ENCODE data around the gene HYDIN.

HYDIN gene

DNA sequence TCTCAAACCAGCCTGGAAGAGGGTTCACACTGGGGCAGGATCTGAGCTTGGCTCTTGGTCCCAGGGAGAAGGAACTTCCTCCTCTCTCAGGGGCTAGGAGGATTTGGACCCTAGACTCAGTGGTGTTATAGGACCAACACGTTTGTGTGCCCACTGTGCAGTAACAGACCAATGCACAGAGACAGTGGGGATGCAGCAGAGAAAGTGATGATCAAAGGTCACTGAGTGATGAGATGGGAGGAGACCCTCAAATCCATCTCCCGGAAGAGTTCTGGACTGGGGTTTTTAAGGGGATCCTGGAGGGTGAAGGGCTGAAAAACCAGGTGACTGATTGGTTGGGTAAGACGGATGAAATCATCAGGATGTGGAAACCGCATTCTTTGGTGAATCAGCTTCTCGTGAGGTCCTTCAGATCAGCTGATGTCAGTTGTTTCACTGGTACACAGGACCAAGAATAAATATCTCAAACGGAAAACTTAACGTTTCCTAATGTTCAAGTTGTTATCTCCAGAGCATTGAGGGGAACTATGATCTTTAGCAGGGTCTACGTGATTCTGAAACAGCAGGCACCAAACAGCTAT, 426.3 kb downstream of the HYDIN start:
- TF ChIP-seq TAF1 (IDR thresholded peaks at IDR 0.05; ENCODE audit: low read depth, low read length) (no peak), SPI1 (IDR thresholded peaks at IDR 0.05; ENCODE audit: low read depth, low read length) (no peak)
- no peak for DNase-seq (ENCODE audit: insufficient read length, low spot score)
- FAIRE-seq = no peak

DNA sequence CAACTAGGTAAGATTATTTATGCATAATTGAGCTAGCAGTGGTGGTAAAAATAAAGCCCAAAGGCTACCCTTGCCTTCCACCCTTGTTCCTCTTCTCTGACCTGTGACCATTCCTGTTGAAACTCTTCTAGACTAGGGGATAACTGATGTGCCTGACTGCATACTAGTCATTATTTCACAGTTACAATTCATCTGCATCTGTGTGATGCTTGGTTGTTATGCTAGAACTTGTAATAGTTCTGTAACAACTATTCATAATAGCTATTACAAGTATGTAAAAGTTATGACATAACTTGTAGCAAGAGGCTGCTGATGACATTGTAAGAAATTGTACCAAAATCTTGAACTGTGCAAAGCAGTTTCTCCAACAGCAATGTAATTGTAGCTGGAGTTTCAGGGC, 427.2 kb downstream of the HYDIN start:
- FAIRE-seq (no peak), DNase-seq (ENCODE audit: insufficient read length, low spot score) (no peak)
- TF ChIP-seq POLR2AphosphoS5 (IDR thresholded peaks at IDR 0.05; ENCODE audit: low read depth, low read length) (no peak), PAX5 (IDR thresholded peaks at IDR 0.05; ENCODE audit: insufficient read depth, low read length, severe bottlenecking) (no peak), POLR2A (IDR thresholded peaks at IDR 0.05; ENCODE audit: low read depth, low read length) (no peak), TAF1 (IDR thresholded peaks at IDR 0.05; ENCODE audit: low read depth, low read length) (no peak), SPI1 (IDR thresholded peaks at IDR 0.05; ENCODE audit: low read depth, low read length) (no peak), POU2F2 (IDR thresholded peaks at IDR 0.05; ENCODE audit: low read depth, low read length) (no peak)

DNA sequence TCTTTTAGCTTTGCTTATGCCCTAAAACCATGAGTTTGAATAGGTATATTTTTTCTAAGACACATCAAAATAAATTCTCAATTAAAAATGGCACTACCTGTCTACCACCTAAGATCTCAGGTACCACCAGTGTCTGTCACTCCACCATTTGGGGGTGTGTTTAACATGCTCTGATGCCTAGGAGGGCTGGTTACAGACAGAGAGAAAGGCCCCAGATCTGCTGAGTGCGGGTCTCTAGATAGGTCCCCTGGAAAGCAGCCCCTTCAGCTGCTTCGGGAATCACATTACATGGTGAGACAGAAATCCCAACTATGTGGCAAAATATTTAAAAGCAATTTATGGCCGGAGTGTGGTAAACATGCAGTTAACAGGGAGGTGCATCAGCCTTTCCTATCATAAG, 428.9 kb downstream of the HYDIN start:
- DNase-seq (ENCODE audit: insufficient read length, low spot score) (no peak), FAIRE-seq (no peak)

DNA sequence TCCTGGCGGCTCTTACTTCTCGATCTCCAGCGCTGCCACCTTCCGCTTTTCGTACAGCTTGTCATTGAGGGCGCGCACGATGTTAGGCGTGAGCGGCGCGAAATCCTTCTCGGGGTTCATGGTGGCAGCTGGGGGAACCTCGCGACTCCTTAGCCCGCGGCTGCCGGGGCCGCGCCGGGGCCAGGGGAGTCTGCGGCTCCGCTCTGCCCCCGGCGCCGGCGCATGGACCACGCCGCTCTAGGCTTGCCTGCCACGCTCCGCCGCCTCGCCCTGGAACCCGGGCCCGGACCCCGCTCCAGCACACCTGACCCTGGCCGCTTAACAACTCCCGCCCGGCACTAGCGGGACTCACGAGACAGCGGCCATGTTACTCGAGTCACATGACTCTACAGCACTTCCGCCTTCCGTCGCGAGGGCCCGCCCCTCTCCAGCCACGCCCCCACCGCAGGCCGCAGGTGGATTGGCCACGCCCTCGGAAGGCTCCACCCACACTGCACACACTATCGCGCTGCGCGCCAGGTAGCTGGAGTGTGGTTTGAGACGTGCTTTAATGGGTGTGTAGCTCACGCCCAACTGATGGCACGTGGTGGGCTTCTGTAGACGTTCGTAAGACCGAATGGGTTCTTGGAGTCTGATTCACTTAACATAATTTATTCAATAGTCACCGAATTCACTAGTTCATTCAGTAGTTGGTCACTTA, 429.6 kb downstream of the HYDIN start, which contains the start of gene VAC14:
VAC14 (minus strand) TSS at position 378 of the 700 bp plus-strand sequence; CDS start at position 120, 258 bp downstream.
- peak; percentile 99 for FAIRE-seq
- peak; percentile 95 for DNase-seq (ENCODE audit: insufficient read length, low spot score)
- TF ChIP-seq POU2F2 (IDR thresholded peaks at IDR 0.05; ENCODE audit: low read depth, low read length) (peak; percentile 61; the same call in 1 of the 2 replicates), POLR2A (IDR thresholded peaks at IDR 0.05; ENCODE audit: low read depth, low read length) (peak; percentile 88), PAX5 (IDR thresholded peaks at IDR 0.05; ENCODE audit: insufficient read depth, low read length, severe bottlenecking) (peak; percentile 74), POLR2AphosphoS5 (IDR thresholded peaks at IDR 0.05; ENCODE audit: low read depth, low read length) (peak; percentile 79; the same call in 1 of the 2 replicates), SPI1 (IDR thresholded peaks at IDR 0.05; ENCODE audit: low read depth, low read length) (peak; percentile 80), TAF1 (IDR thresholded peaks at IDR 0.05; ENCODE audit: low read depth, low read length) (peak; percentile 86)

More for the DNA sequence above, 428.9 kb downstream of the HYDIN start:
- TF ChIP-seq TAF1 (IDR thresholded peaks at IDR 0.05; ENCODE audit: low read depth, low read length) = no peak
- TF ChIP-seq POU2F2 (IDR thresholded peaks at IDR 0.05; ENCODE audit: low read depth, low read length) = no peak
- TF ChIP-seq POLR2A (IDR thresholded peaks at IDR 0.05; ENCODE audit: low read depth, low read length) = no peak
- no peak for TF ChIP-seq POLR2AphosphoS5 (IDR thresholded peaks at IDR 0.05; ENCODE audit: low read depth, low read length)
- TF ChIP-seq SPI1 (IDR thresholded peaks at IDR 0.05; ENCODE audit: low read depth, low read length) = no peak
- no peak for TF ChIP-seq PAX5 (IDR thresholded peaks at IDR 0.05; ENCODE audit: insufficient read depth, low read length, severe bottlenecking)

DNA sequence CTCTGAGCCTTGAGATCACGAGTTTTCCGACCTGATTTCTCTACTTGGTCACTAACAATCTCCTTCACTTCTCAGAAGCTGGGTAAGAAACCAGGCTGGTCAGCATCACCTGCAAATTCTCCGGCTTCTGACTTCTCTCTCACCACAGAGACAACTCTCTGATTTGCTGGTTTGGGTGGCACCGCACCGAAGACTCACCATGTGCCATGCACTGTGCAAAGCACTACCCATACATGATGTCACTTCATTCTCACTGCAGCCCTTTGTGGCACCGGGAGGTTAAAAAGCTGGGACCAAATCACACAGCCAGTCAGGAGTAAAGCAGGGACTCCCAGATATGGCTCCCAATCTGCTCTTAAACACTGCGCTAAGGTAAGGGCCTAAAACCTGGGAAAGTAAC, 430.2 kb downstream of the HYDIN start:
- TF ChIP-seq POLR2AphosphoS5 (IDR thresholded peaks at IDR 0.05; ENCODE audit: low read depth, low read length) (no peak), POU2F2 (IDR thresholded peaks at IDR 0.05; ENCODE audit: low read depth, low read length) (no peak), SPI1 (IDR thresholded peaks at IDR 0.05; ENCODE audit: low read depth, low read length) (no peak), POLR2A (IDR thresholded peaks at IDR 0.05; ENCODE audit: low read depth, low read length) (no peak), TAF1 (IDR thresholded peaks at IDR 0.05; ENCODE audit: low read depth, low read length) (no peak), PAX5 (IDR thresholded peaks at IDR 0.05; ENCODE audit: insufficient read depth, low read length, severe bottlenecking) (no peak)
- DNase-seq (ENCODE audit: insufficient read length, low spot score) = no peak
- FAIRE-seq = no peak

DNA sequence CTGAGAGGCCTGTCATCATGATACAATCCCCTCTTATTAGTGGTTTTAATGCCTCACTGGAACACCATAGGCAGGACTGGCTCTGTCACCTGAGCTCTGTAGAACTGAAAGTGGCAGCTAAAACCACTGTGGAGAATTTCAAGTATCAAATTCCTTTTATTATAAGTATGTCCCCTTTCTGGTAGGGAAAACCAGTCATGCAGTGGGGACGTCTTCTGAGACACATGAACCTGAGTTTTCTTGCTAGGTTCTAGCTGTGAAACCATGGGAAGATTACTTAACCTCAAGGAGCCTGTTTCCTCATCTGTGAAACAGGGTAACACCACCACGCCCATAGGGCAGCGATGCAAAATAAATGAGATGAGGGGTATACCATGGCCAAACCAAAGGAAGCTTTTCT, 434.2 kb downstream of the HYDIN start:
- no peak for FAIRE-seq
- no peak for DNase-seq (ENCODE audit: insufficient read length, low spot score)
- TF ChIP-seq TAF1 (IDR thresholded peaks at IDR 0.05; ENCODE audit: low read depth, low read length) = no peak
- no peak for TF ChIP-seq POLR2AphosphoS5 (IDR thresholded peaks at IDR 0.05; ENCODE audit: low read depth, low read length)
- no peak for TF ChIP-seq POLR2A (IDR thresholded peaks at IDR 0.05; ENCODE audit: low read depth, low read length)
- TF ChIP-seq SPI1 (IDR thresholded peaks at IDR 0.05; ENCODE audit: low read depth, low read length) = no peak
- TF ChIP-seq PAX5 (IDR thresholded peaks at IDR 0.05; ENCODE audit: insufficient read depth, low read length, severe bottlenecking) = no peak
- TF ChIP-seq POU2F2 (IDR thresholded peaks at IDR 0.05; ENCODE audit: low read depth, low read length) = no peak

DNA sequence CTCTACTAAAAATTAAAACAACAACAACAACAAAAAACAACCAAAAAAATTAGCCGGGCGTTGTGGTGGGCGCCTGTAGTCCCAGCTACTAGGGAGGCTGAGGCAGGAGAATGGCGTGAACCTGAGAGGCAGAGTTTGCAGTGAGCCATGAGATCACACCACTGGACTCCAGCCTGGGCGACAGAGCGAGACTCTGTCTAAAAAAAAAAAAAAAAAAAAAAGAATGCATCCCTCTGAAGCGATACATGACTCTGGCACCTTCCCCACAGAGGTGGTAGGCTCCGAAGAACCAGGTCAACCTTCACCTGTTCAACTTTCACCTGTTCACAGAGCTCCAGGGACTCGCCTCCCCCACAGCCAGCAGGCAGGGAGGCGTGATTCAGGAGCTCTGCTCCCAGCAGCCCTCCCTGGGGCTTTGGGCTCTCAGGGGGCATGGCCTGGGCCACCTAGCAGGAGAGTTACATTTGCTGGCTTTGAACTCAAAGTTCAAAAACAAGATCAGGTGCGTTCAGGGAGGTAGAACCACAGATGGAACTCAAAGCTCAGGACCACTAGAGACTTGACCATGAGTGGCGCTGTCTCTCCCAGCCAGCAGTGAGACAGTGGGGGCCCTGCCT, 435.1 kb downstream of the HYDIN start:
- DNase-seq (ENCODE audit: insufficient read length, low spot score) (no peak), FAIRE-seq (peak; percentile 56)
- TF ChIP-seq PAX5 (IDR thresholded peaks at IDR 0.05; ENCODE audit: insufficient read depth, low read length, severe bottlenecking) (no peak), TAF1 (IDR thresholded peaks at IDR 0.05; ENCODE audit: low read depth, low read length) (no peak), POLR2A (IDR thresholded peaks at IDR 0.05; ENCODE audit: low read depth, low read length) (no peak), POLR2AphosphoS5 (IDR thresholded peaks at IDR 0.05; ENCODE audit: low read depth, low read length) (no peak), POU2F2 (IDR thresholded peaks at IDR 0.05; ENCODE audit: low read depth, low read length) (no peak)

DNA sequence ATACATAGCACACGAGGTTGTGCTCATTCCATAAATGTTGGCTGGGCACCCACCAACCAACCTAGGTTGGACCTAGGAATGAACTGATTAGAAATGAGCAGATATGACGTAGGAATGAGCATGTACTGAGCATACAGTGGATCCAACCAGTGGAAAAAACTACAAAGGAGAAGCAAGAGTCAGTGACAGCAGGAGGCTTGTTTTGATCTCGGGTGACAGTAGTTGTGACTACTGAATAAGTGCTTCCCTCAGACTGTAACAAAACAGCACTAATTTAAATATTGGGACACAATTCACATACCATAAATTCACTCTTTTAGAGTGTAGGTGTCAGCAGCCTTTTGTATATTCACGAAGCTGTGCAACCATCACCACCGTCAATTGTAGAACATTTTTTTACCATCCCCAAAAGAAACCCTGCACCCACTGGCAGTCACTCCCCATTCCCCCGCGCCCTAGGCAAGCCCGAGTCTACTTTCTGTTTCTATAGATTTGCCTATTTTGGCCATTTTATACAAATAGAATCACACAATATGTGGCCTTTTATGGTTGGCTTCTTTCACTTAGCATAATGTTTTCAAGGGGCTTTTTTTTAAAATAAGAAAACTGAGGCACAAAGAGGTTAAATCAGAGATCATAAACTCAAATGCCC, 436.5 kb downstream of the HYDIN start:
- no peak for TF ChIP-seq TAF1 (IDR thresholded peaks at IDR 0.05; ENCODE audit: low read depth, low read length)
- TF ChIP-seq POLR2AphosphoS5 (IDR thresholded peaks at IDR 0.05; ENCODE audit: low read depth, low read length) = no peak
- TF ChIP-seq SPI1 (IDR thresholded peaks at IDR 0.05; ENCODE audit: low read depth, low read length) = no peak
- no peak for TF ChIP-seq POLR2A (IDR thresholded peaks at IDR 0.05; ENCODE audit: low read depth, low read length)
- TF ChIP-seq POU2F2 (IDR thresholded peaks at IDR 0.05; ENCODE audit: low read depth, low read length) = no peak
- TF ChIP-seq PAX5 (IDR thresholded peaks at IDR 0.05; ENCODE audit: insufficient read depth, low read length, severe bottlenecking) = no peak
- DNase-seq (ENCODE audit: insufficient read length, low spot score) (no peak), FAIRE-seq (no peak)

DNA sequence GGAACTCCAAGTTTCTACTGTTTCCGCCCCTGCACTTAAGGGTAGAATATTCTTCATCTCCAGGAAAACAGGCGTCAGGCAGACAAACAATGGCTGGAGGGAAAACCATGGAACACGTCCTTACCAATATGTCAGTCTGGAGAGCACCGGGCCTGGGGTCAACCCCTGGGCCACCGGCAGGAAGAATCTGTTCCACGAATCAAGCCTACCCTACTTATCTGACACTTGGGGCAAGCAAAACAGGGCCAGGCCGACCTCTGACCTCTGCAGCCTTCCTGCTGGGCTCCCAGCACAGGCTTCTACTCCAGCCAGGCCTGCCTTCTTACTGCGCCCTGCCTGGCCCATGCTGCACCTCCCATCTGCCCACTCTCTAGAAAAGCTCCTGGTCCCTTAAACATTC, 439.7 kb downstream of the HYDIN start:
- FAIRE-seq (no peak), DNase-seq (ENCODE audit: insufficient read length, low spot score) (no peak)
- no peak for TF ChIP-seq POU2F2 (IDR thresholded peaks at IDR 0.05; ENCODE audit: low read depth, low read length)
- TF ChIP-seq POLR2AphosphoS5 (IDR thresholded peaks at IDR 0.05; ENCODE audit: low read depth, low read length) = no peak
- TF ChIP-seq TAF1 (IDR thresholded peaks at IDR 0.05; ENCODE audit: low read depth, low read length) = no peak
- TF ChIP-seq SPI1 (IDR thresholded peaks at IDR 0.05; ENCODE audit: low read depth, low read length) = no peak
- no peak for TF ChIP-seq POLR2A (IDR thresholded peaks at IDR 0.05; ENCODE audit: low read depth, low read length)
- no peak for TF ChIP-seq PAX5 (IDR thresholded peaks at IDR 0.05; ENCODE audit: insufficient read depth, low read length, severe bottlenecking)

All from GM12891 (cell line).